IPS-11a (cell line): Measurements from ENCODE around the gene ZNF132.

Experiments used
- H3K4me3 ChIP-seq: one replicate; pipeline ENCODE4 v1.5.1; 2013; ENCODE audit warnings: low read depth, low read length, control low read depth

The ZNF132 gene

DNA sequence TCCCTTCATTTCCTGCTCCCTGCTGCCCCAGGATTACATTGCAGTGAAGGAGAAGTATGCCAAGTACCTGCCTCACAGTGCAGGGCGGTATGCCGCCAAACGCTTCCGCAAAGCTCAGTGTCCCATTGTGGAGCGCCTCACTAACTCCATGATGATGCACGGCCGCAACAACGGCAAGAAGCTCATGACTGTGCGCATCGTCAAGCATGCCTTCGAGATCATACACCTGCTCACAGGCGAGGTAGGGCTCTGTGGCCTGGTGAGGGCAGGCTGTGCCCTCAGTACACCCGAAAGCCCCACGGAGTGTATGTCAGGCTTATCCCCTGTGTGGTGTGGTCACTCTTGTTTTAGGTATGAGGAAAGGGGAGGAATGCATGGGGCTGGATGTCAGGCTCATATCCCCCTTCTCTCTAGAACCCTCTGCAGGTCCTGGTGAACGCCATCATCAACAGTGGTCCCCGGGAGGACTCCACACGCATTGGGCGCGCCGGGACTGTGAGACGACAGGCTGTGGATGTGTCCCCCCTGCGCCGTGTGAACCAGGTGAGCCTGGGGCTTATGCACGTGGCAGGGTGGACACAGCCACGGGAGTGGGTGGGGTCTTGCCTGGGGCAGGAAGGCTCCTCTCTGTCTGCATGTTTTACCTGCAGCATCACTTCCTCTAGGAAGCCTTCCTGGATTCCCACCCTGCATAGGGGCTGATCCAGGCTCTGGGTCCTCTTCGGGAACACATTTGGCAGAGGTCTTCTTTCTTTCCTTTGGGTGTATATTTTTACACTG, 46.8 kb downstream of the ZNF132 start:
- H3K4me3 ChIP-seq: no peak overlapping the region

- H3K4me3 ChIP-seq: peak overlapping the region; percentile 89
Measured at GRCh38 chr19:58388175-58388526, 51.8 kb downstream of the ZNF132 start.

DNA sequence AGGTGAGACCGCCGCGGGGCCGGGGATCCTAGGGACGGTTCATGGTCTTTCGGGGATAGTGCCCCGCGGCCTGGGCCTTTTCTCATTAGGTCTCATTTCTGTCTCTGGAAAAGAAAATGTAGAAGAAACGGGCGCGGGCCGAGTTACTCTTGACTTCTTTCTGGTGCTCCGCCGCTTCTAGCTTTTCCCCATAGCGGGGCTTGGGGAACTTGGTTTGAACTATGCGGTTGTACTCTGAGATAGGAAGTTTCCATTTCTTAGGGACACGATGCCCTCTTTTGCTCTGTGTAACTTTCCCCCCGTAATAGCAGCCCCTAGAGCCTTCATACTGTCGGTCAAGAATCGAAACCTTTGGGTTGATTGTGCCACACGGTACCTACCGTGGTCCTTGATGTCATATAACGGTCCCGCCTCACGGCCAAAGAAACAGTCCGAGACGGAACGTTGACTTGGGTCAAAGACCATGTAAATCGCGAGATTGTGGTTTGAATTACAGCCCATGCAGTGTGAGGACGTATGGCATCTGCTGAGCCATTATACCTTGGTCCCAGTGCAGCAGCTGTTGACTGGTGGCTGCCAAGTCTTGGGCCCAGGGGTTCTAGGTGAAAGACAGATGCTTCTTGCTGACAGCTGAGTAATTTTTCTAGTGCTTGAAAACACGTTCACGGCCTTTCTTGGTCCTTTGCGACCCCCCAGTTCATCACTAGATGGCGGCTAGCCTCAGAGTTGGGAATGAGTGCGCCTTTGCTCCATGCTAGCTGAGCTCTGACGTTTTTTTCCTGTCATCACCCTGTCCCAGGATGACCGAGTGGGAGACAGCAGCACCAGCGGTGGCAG, 52.4 kb downstream of the ZNF132 start:
- H3K4me3 ChIP-seq: peak overlapping the region; percentile 89

DNA sequence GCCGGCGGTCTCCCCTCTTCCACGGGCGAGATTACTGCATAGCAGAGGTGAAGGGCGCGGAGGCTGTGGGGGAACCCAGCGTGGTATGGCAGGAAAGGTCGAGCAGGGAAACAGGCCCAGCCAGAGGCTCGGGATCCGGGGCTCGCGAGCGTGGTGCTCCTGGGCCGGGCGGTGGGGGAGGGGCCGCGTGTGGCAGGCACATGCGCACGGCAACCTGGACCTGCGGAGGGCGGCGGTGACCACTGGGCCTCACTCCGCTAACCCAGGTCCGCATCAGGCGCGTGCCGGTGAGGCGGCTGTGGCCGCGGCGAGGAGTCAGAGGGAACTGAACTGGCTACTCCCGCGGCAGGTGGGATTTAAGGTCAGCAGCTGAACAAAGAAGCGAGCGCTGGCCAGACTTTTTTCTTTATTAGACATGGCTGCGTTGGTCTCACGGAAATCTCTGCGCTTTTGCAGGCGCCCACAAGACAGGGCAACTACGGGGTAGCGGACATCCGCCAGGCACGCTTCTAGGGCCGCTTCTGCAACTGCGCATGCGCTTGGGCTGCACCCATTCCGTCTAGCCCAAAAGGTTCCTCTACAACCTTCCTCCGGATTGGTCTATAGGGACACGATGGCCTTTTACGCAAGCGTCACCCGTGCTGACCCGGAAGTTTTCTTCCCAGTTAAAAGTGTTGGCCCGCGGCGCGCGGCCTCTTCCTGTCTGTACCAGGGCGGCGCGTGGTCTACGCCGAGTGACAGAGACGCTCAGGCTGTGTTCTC, 53.2 kb downstream of the ZNF132 start, which contains the start of gene RPS5:
Gene RPS5 (plus strand): TSS at position 694 of the 762 bp plus-strand sequence. CDS start 869 bp downstream, outside the sequence.
- peak within 1 kb of the TSS; percentile 89 for H3K4me3 ChIP-seq

DNA sequence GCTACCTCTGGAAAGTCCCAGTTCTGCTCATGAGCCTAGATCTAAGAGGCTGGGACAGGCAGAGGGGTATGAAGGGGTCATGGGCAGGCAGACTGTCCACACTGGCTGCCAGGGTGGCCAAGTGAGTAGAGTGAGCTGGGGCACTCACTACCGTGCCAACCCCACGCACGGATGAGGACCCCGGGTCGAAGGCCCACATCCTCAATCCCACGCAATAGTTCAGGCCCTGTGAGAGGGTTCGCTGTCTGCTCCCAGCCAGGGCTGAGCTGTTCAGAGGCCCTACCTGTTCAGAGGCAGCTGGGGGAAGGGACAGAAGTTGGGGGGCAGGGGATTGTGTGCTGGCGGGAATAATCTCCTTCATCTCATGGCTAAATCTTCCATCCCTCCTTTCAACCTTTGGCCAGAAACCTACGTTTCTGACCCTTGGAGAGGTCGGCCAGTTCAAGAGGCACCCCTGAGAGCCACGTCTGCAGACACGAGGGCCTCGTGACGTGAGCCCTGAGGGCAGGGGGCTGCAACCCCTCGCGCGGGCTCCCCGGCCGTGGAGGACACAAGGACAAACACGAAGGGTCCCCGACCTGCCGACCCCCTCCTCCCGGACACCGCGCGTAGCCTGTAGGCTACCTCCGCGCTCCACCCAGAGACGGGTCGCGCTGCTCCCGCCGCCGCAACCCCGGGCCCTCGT, 53.9 kb downstream of the ZNF132 start:
- H3K4me3 ChIP-seq: peak overlapping the region; percentile 89

- no peak overlapping the region for H3K4me3 ChIP-seq
Measured at GRCh38 chr19:58385313-58385890, 54.6 kb downstream of the ZNF132 start.

DNA sequence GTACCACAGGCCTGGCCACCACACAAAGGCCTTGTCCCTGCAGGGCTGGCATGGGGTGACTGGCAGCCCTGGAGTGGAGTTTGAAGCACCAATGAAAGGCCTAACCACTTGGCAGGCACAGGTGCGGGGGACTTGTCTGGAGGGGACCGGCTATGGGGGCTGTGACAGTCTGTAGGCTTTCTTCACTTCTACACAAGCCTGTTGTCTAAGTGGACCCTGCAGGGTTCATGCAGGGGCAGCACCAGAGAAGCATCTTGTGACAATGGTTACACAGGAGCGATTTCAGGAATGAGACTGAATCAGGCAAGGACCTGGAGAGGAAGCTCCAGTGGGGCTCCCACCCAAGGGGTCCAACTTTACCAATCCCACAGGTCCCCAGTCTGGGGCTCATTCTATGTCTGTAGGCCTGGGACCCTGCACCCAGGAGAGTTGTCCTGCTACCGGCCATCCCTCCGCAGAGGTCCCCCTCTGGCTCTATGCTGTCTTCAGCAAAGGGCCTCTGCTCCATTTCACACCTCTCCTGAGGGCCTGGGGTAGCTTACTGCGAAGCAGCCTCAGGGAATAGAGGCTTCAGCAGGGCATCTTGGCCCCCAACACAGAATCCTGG, 56.9 kb downstream of the ZNF132 start:
- no peak overlapping the region for H3K4me3 ChIP-seq
